HG03558 (cell line): Measurements from ENCODE around the gene NARF.
"Not testable (repeated sequence)": the region's sequence is repeated elsewhere in the genome, so short reads cannot be mapped to it uniquely, and the experiment has no call there.

Experiments used
- ATAC-seq: cut with Tn5 transposase; IDR thresholded peaks from one replicate; pipeline ENCODE4 v1.9.1; 2021; ENCODE audit warnings: moderate number of reproducible peaks; ENCODE audit not compliant: unreplicated experiment; ENCODE audit errors: extremely low read depth

NARF gene

GRCh38 chr17:82525712-82526111, 67.2 kb downstream of the NARF start:
- ATAC-seq = no peak

DNA sequence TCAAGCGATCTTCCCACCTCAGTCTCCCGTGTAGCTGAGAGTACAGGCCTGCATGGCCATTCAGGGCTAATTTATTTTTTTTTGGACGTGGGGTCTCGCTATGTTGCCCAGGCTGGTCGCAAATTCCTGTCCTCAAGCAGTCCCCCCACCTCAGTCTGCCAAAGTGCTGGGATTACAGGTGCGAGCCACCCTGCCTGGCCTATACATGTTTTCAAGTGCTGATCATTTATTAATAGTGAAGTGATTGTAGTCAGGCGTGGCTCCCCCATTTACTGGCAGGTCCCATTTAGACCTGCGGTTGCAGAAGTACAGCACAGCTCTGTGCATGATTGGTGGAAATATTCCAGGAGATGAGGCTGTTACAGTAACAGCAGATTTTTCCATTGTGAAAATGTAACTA, 69.4 kb downstream of the NARF start:
- no peak for ATAC-seq

- ATAC-seq = no peak
Measured at GRCh38 chr17:82528484-82529265, 70.1 kb downstream of the NARF start.

DNA sequence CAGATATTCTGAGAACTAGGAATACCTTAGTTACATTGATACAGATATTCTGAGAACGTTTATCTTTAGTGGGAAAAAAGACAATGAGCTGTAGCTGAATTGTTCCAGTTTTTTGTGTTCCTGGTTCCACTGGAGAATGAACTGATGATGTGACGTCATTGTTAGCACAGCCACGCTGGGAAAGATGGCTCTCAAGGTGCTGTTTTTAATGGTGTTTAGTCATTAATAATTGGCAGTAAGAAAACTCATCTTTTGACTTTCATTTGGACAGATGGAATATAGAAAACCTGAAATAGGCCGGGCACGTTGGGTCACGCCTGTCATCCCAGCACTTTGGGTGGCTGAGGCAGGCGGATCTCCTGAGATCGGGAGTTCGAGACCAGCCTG, 71.4 kb downstream of the NARF start:
- ATAC-seq = no peak

DNA sequence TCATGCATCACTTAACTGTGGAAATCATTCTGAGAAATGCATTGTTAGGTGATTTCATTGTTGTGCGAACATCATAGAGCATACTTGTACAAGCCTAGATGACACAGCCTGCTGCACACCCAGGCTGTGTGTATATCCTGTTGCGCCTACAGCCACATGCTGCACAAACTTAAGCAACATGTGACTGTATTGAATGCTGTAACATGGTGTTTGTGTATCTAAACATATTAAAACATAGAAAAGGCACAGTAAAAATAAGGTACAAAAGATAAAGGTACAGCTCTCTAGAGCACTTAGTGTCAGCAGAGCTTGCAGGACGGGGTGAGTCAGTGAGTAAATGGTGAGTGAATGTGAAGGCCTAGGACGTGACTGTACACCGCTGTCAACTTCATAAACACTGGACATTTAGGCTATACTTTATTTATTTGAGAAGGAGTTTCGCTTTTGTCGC, 72.9 kb downstream of the NARF start:
- no peak for ATAC-seq

DNA sequence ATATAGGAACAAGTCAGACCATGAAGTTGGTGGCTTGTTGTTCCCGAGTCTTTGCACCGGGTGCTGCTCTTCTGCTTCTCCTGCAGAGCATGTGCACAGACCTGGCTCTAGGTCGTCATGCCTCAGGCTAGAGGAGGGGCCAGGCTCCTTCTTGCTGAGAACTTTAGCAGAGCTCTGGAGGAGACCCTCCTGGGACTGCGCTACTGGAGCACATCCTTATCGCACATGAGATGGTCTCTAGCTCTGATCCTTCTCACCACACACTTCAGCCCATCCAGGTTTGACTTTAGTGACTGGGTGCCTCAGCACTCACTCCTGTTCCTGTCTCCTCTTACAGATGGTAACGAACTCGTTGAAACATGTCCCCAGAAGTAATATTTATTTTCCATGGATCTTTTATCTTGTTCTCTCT, 75.9 kb downstream of the NARF start:
- no peak for ATAC-seq

GRCh38 chr17:82536512-82537201, 78.1 kb downstream of the NARF start:
- ATAC-seq = no peak

- ATAC-seq = not testable (repeated sequence)
Measured at GRCh38 chr17:82537228-82537627, 78.7 kb downstream of the NARF start.

DNA sequence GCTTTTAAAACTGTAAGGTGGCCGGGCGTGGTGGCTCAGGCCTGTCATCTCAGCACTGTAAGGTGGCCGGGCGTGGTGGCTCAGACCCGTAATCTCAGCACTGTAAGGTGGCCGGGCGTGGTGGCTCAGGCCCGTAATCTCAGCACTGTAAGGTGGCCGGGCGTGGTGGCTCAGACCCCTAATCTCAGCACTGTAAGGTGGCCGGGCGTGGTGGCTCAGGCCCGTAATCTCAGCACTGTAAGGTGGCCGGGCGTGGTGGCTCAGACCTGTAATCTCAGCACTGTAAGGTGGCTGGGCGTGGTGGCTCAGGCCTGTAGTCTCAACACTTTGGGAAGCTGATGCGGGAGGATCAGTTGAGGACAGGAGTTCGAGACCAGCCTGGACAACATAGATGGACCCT, 80.5 kb downstream of the NARF start:
- ATAC-seq = not testable (repeated sequence)
